AG04449 (cell line): ENCODE measurements around the gene LRMDA.

ENCODE experiments used
- CTCF ChIA-PET: fragments of 350-600 bp; formaldehyde crosslinking; extraction: SDS; loops from one replicate; lab custom pipeline; 2021; ENCODE audit warnings: antibody characterized with exemption; lab: Yijun Ruan, JAX
- POLR2A ChIA-PET: fragments of 400-600, 350-600 bp; formaldehyde crosslinking; extraction: SDS; loops from one replicate; lab custom pipeline; 2020; ENCODE audit warnings: antibody characterized with exemption, inconsistent platforms; lab: Yijun Ruan, JAX
- DNase-seq: peaks from one replicate; pipeline ENCODE4 v3.0.0-alpha.2; 2010; ENCODE audit warnings: low read depth, low spot score
- H3K4me3 ChIP-seq: 2 replicates; pipeline ENCODE4 v1.5.1; 2011; ENCODE audit warnings: low read depth, mild to moderate bottlenecking, control low read depth, low read length
- CTCF ChIP-seq: IDR thresholded peaks from one replicate; pipeline ENCODE4 v1.5.1; 2011; ENCODE audit warnings: mild to moderate bottlenecking, moderate library complexity, low read length, control low read depth, inconsistent platforms; ENCODE audit not compliant: insufficient read depth; ENCODE audit errors: missing control alignments

LRMDA gene

GRCh38 chr10:75394221-75394620, 37.2 kb upstream of the LRMDA start:
- no peak for TF ChIP-seq CTCF
- ChIA-PET POLR2A (no interaction called here), CTCF (interaction anchor here (1.3 to 5.0 kb wide), 8 partner anchors 10 to 1153 kb away, joined by 3 to 57 read pairs (median 14); no protein-coding TSS in a partner anchor)
- no peak overlapping the region for H3K4me3 ChIP-seq
- no peak for DNase-seq

GRCh38 chr10:75395066-75395931, 36.1 kb upstream of the LRMDA start:
- H3K4me3 ChIP-seq, result peak overlapping the region; percentile 25
- POLR2A ChIA-PET, result no interaction called here
- CTCF ChIA-PET, result interaction anchor here (0.6 to 5.0 kb wide), 35 partner anchors 9 to 1610 kb away, joined by 3 to 57 read pairs (median 4); partner anchors contain the start of gene COMTD1
- DNase-seq, result no peak
- TF ChIP-seq CTCF, result peak; percentile 68

- ChIA-PET POLR2A (no interaction called here), CTCF (interaction anchor here (0.6 to 5.0 kb wide), 37 partner anchors 8 to 1609 kb away, joined by 3 to 57 read pairs (median 4); partner anchors contain the start of gene COMTD1)
- TF ChIP-seq CTCF, result no peak
- H3K4me3 ChIP-seq, result peak overlapping the region; percentile 43
- no peak for DNase-seq
These were observed 35.3 kb upstream of the LRMDA start for GRCh38 chr10:75395932-75396630.

- no peak for TF ChIP-seq CTCF
- CTCF ChIA-PET, result interaction anchor here (1.0 to 5.0 kb wide), 18 partner anchors 9 to 1608 kb away, joined by 3 to 57 read pairs (median 8); partner anchors contain the start of gene COMTD1
- peak overlapping the region; percentile 43 for H3K4me3 ChIP-seq
- POLR2A ChIA-PET, result no interaction called here
- DNase-seq, result no peak
These were observed 34.6 kb upstream of the LRMDA start for GRCh38 chr10:75396631-75397495.

- POLR2A ChIA-PET, result interaction anchor here (0.6 kb wide), 1 partner anchor 38 kb away, joined by 3 read pairs; no protein-coding TSS in a partner anchor
- no peak for DNase-seq
- CTCF ChIA-PET, result interaction anchor here (0.7 to 5.0 kb wide), 7 partner anchors 15 to 1588 kb away, joined by 3 to 33 read pairs (median 3); no protein-coding TSS in a partner anchor
- peak overlapping the region; percentile 96 for H3K4me3 ChIP-seq
- TF ChIP-seq CTCF, result no peak
These were observed 33.8 kb upstream of the LRMDA start for GRCh38 chr10:75397496-75398199.
